Body of pancreas (tissue), 4 donors: ENCODE measurements around the gene SBSN. TPM values are rescaled to one million over a fixed set of nuclear protein-coding genes. Genes with fewer than 3 reads are reported as not detected.

ENCODE experiments used
- ATAC-seq: fragments of 150-250 bp; one replicate; pipeline ENCODE4 v1.9.1; 2016
- DNase-seq, 4 donors: peaks; one replicate each; pipeline ENCODE4 v3.0.0-alpha.2; 2019
- H3K27ac ChIP-seq, 4 donors: fragments of 200-600 bp; sonication (generic); 1 replicate in 3 of 4; 2 replicates in 1 of 4; pipeline versions ENCODE4 v1.5.1 to v1.6.1; 2016 to 2019; ENCODE audit warnings: mild to moderate bottlenecking in 1 of 4, mixed read lengths in 1 of 4, moderate library complexity in 1 of 4
- H3K27me3 ChIP-seq, 2 donors: fragments of 200-600 bp; sonication (generic); one replicate each; pipeline ENCODE4 v1.6.0; 2016; ENCODE audit warnings: mild to moderate bottlenecking in 1 of 2
- H3K36me3 ChIP-seq, 2 donors: fragments of 200-600 bp; sonication (generic); replicated peaks in 1 of 2; 2 replicates each; pipeline ENCODE4 v1.5.1; 2016; ENCODE audit warnings: low read depth in 2 of 2; ENCODE audit not compliant: insufficient read depth in 1 of 2
- H3K4me1 ChIP-seq: fragments of 200-600 bp; sonication (generic); one replicate; pipeline ENCODE4 v1.6.0; 2016
- H3K4me3 ChIP-seq, 2 donors: fragments of 200-600 bp; sonication (generic); 1 replicate in 1 of 2; 2 replicates in 1 of 2; pipeline ENCODE4 v1.5.1; 2016 to 2019
- H3K9me3 ChIP-seq, 3 donors: fragments of 200-600 bp; sonication (generic); 1 replicate in 2 of 3; 2 replicates in 1 of 3; pipeline ENCODE4 v1.5.1; 2016
- CTCF ChIP-seq, 7 experiments: fragments of 450-650 bp in 4 of 7; fragments of 200-600 bp in 3 of 7; sonication (generic) in 3 of 7; IDR thresholded peaks; one replicate each; pipeline ENCODE4 v1.5.1; 2016 to 2019; ENCODE audit warnings: antibody characterized with exemption in 7 of 7
- POLR2A ChIP-seq, 3 donors: fragments of 450-650 bp; IDR thresholded peaks; one replicate each; pipeline ENCODE4 v1.6.1; 2016; ENCODE audit warnings: antibody characterized with exemption in 3 of 3, mild to moderate bottlenecking in 2 of 3
- WGBS, 2 donors: methylation state at CpG; one replicate each; pipeline ENCODE4 v1.1.5; 2017; 5-methylcytosine and 5-hydroxymethylcytosine counted together
- intact Hi-C: fragments of 100-400 bp; cut with DNase I; formaldehyde crosslinking; loops from one replicate; pipeline ENCODE4 v1.15.1; 2023
- total RNA-seq, 2 donors: library from RNA; depleted of rRNA; stranded (reverse); fragments of >200 nt; gene quantifications; one replicate each; pipeline ENCODE4 v1.1.0, GENCODE V29; 2016

SBSN gene
- total RNA-seq, 2 donors from 2014 or later: not detected

- H3K4me1 ChIP-seq: peaks cover 47% of the 10 kb centered on the region
- H3K36me3 ChIP-seq: no peaks in the 10 kb centered on the region
- H3K27me3 ChIP-seq: no peaks in the 10 kb centered on the region
- peak overlapping the region; percentile 46 to 83 for H3K4me3 ChIP-seq
- 0 to 1% methylated on average over 19 to 27 of the region's 27 CpGs for WGBS, 2 donors
- TF ChIP-seq POLR2A (IDR thresholded peaks at IDR 0.05) (no peak), CTCF (IDR thresholded peaks at IDR 0.05) (no peak)
- DNase-seq: peak; percentile 32 to 60 (median 46)
- H3K9me3 ChIP-seq: no peaks in the 10 kb centered on the region
- peak overlapping the region; percentile 37 to 79 (median 49) for H3K27ac ChIP-seq
- peak; percentile 10 for ATAC-seq
- intact Hi-C loops: no loop called here
Observed at GRCh38 chr19:35545855-35546381, 17.8 kb upstream of the SBSN start.

GRCh38 chr19:35545001-35545854 is 17.1 kb upstream of the SBSN start, which contains the start of gene TMEM147:
TMEM147 (plus strand) TSS chr19:35545626; CDS start chr19:35545740, 114 bp downstream.
- WGBS, 2 donors: 0 to 1% methylated on average over 6 to 75 of the region's 85 CpGs
- peak; percentile 53 to 77 (median 75) for TF ChIP-seq POLR2A (IDR thresholded peaks at IDR 0.05)
- TF ChIP-seq CTCF (IDR thresholded peaks at IDR 0.05): no peak
- H3K9me3 ChIP-seq: no peaks in the 10 kb centered on the region
- H3K4me1 ChIP-seq: peaks cover 40% of the 10 kb centered on the region
- no peaks in the 10 kb centered on the region for H3K36me3 ChIP-seq
- peak within 1 kb of the TSS; percentile 46 to 83 for H3K4me3 ChIP-seq
- H3K27me3 ChIP-seq: no peaks in the 10 kb centered on the region
- H3K27ac ChIP-seq: peak within 1 kb of the TSS; percentile 37 to 79 (median 49)
- DNase-seq (peak; percentile 92 to 96 (median 94)), ATAC-seq (peak; percentile 89)
- intact Hi-C loops: no loop called here

GRCh38 chr19:35544110-35544802 is 16.1 kb upstream of the SBSN start:
- ATAC-seq: no peak
- H3K4me1 ChIP-seq: peaks cover 30% of the 10 kb centered on the region
- no peaks in the 10 kb centered on the region for H3K9me3 ChIP-seq
- H3K27ac ChIP-seq: peak overlapping the region in 1 of 4 donors; percentile 79
- H3K27me3 ChIP-seq: no peaks in the 10 kb centered on the region
- WGBS, 2 donors: 77 to 93% methylated on average over 2 to 3 of the region's 3 CpGs
- no peak for TF ChIP-seq POLR2A (IDR thresholded peaks at IDR 0.05)
- no peak for TF ChIP-seq CTCF (IDR thresholded peaks at IDR 0.05)
- intact Hi-C loops: no loop called here
- H3K36me3 ChIP-seq: no peaks in the 10 kb centered on the region
- H3K4me3 ChIP-seq: no peak overlapping the region
- no peak for DNase-seq

GRCh38 chr19:35543280-35544109 is 15.4 kb upstream of the SBSN start:
- no peak for ATAC-seq
- intact Hi-C loops: no loop called here
- 90 to 93% methylated on average over 11 to 15 of the region's 15 CpGs for WGBS, 2 donors

More at GRCh38 chr19:35543280-35544109, 15.4 kb upstream of the SBSN start:
- Histone ChIP-seq H3K27ac (no peak overlapping the region), H3K4me1 (peaks cover 25% of the 10 kb centered on the region), H3K36me3 (no peaks in the 10 kb centered on the region), H3K9me3 (no peaks in the 10 kb centered on the region), H3K27me3 (no peaks in the 10 kb centered on the region), H3K4me3 (no peak overlapping the region)
- DNase-seq: no peak
- TF ChIP-seq POLR2A (IDR thresholded peaks at IDR 0.05): no peak
- no peak for TF ChIP-seq CTCF (IDR thresholded peaks at IDR 0.05)
